HG02970 (cell line): Measurements from ENCODE around the gene TRPC4AP.

Experiments
- ATAC-seq: cut with Tn5 transposase; IDR thresholded peaks from one replicate; pipeline ENCODE4 v1.9.1; 2021; ENCODE audit warnings: mild to moderate bottlenecking, moderate library complexity, moderate number of reproducible peaks; ENCODE audit not compliant: unreplicated experiment, low FRiP score

TRPC4AP gene

DNA sequence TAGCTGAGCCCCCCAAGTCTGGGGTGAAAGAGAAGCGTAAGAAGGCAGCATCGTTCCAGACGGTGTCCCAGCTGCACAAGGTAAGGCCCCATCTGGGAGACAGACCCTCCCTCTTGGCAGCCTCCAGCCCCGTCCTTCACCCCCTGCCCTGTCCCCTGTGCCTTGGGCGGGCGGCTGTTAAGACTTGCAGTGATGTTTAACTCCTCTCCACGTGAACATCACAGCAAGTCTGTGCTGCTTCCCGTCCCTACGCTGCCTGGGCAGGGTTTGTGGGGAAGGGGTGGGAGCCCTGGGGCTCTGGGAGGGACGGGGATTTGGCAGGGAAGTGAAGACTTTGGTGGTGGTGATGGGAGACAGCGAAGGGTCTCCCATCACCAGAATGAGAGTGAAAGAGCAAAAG lies 102.4 kb downstream of the TRPC4AP start:
- no peak for ATAC-seq

DNA sequence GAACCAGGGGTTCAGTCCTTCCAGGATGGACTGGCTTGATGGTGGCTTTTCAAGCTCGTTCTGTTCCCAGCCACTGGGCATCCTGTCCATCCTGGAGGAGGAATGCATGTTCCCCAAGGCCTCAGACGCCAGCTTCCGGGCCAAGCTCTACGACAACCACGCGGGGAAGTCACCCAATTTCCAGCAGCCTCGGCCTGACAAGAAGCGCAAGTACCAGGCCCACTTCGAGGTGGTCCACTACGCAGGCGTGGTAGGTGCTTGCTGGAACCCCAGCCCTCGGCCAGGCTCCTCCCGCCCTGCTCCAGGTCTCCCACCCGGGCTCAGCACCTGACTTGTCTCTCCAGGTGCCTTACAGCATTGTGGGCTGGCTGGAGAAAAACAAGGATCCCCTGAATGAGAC lies 102.9 kb downstream of the TRPC4AP start:
- no peak for ATAC-seq

DNA sequence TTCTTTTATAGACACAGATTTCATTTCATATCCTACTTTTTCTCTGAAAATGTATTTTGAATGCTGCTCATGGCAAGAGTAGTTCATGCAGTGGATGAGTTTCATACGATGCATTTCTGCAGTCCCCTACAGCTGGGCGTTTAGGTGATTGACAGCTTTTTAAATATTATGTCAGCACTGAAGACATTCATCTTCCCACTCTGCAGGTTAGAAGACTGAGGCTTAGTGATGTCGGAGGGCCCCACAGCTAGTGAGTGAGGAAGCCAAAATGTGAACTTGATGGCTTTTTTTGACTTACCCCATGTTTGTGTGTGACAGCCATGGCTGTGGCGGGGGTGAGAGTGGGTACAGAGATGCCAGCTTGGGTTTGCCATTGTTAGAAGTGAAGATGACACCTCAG lies 103.5 kb downstream of the TRPC4AP start:
- no peak for ATAC-seq

DNA sequence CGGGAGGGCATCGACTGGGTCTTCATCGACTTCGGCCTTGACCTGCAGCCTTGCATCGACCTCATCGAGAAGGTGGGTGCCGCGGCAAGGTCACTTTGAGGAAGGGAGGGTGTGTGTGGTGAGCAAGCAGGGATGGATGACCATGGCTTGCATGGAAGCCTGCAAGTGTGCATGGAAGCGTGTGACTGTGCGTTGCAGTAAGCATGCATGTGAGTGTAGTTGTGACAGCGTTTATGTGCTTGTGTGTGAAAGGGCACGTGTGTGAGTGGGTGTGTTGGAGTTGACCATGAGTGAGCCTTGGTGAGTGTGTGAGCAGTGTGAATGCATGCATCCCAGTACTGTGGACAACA lies 104.4 kb downstream of the TRPC4AP start:
- ATAC-seq: no peak

DNA sequence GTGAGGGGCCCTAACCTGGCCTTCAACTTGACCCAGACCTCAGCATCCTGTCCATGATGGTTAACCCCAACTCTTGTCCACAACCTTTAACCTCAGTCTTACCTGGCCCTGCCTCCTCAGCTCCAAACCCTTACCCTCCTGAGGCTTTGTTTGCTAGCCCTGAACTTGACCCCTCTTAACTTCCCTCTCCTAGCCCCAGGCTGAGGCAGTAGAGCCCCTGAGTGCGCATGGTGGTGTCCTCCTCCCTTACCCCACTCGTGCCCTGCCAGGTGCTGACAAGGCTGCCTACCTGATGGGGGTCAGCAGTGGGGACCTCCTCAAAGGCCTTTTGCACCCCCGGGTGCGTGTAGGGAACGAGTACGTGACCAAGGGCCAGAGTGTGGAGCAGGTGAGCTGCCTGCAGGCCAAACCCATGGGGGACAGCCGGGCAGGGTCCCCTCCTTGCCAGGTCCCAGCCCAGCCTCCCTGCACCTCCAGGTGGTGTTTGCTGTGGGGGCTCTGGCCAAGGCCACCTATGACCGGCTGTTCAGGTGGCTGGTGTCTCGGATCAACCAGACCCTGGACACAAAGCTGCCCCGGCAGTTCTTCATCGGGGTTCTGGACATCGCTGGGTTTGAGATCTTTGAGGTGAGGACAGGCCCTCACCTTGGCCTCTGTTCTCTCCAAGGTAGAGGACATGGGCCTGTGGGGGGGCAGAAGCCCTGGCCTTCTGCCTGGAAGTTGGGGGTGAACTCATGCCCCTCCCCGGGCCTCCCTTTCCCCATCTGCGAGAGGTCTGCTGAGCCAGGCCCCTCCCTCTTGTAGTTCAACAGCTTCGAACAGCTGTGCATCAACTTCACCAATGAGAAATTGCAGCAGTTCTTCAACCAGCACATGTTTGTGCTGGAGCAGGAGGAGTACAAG lies 105.1 kb downstream of the TRPC4AP start:
- no peak for ATAC-seq

DNA sequence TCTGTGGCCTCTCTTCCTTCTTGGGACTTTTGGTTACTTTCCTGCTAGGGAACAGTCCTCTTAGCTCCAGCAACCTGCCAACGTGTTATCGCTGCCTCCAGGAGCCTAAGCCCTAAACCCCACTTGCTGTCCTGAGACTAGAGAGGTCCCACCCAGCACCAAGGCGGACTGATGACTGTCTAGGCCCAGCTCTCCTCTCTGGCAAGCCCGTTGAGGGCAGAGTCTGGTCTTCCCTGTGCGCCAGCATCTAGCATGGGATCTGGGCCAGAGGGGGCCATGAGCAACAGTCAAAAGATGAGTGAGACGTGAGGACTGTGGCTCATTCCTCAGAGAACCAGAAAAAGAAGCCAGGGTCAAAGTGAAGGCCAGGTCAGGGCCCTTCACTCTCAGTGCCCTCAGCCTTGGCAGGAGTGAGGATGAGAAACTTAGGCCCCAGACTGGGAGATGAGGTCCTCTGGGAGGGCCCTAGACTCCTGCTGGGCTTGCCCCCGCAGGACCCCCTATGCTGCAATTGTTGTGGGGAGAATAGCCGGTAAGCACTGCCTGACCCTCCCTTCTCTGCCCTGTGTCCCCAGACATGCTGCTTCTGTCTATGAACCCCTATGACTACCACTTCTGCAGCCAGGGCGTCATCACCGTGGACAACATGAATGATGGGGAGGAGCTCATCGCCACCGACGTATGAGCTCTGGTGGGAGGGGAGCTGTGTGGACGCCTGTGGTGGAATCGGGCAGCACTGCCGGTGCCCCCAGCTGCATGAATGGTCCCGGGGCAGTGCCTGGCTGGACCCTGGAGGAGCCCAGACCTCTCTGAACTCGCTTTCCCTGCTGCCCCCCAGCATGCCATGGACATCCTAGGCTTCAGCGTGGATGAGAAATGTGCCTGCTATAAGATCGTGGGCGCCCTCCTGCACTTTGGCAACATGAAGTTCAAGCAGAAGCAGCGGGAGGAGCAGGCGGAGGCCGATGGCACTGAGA lies 106.0 kb downstream of the TRPC4AP start:
- no peak for ATAC-seq

DNA sequence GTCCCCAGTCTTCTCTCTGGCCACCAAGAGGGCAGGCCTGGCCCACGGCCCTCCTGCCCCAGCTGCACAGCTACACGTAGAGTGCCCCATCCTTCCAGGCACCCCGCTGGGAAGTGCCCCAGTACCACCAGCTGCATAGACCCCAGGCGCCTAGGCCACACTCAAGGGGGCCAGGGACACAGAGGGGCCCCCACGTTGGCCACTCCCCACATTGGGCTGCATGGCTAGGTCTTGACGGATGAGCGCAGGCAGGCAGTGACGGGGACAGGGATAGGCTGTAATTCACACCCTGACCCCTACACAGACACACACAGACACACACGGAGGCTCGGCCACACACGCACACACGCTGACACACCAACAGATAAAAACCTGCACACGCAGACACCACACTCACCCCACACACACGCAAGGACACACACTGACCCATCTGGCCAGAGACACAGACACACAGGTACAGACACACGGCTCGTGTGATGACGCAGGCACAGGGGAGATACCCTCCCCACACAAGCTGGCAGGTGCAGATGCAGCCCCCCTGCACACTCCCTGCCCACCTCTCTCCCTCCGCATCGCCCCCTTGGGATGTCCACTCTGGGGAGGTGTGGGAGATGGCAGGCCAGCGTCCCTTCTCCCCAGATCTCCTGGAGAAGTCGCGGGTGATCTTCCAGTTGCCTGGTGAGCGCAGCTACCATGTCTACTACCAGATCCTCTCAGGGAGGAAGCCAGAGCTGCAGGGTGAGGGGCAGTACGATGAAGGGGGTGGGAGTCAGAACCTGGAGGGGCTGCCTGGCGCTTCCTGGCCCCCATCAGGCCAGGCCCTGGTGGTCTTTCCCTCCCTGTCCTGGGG lies 106.9 kb downstream of the TRPC4AP start:
- ATAC-seq: no peak

DNA sequence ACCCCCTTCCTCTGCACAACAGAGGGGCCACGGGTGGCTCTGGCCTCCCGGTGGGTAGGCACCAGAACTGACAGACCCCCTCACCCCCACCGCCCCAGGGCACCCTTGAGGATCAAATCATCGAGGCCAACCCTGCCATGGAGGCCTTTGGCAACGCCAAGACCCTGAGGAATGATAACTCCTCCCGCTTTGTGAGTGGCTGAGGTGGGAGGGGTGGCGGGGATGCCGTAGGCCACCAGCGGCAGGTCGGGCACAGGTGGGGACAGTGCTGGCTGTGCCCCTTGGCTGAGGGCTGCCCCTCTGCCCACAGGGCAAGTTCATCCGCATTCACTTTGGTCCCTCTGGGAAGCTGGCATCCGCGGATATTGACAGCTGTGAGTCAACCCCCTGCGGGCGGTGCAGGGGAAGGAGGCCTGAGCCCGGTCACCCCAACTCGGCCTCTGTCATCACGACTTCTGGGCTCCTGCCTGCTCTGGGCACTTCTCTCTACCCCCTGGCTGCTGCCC lies 107.8 kb downstream of the TRPC4AP start:
- ATAC-seq: no peak

DNA sequence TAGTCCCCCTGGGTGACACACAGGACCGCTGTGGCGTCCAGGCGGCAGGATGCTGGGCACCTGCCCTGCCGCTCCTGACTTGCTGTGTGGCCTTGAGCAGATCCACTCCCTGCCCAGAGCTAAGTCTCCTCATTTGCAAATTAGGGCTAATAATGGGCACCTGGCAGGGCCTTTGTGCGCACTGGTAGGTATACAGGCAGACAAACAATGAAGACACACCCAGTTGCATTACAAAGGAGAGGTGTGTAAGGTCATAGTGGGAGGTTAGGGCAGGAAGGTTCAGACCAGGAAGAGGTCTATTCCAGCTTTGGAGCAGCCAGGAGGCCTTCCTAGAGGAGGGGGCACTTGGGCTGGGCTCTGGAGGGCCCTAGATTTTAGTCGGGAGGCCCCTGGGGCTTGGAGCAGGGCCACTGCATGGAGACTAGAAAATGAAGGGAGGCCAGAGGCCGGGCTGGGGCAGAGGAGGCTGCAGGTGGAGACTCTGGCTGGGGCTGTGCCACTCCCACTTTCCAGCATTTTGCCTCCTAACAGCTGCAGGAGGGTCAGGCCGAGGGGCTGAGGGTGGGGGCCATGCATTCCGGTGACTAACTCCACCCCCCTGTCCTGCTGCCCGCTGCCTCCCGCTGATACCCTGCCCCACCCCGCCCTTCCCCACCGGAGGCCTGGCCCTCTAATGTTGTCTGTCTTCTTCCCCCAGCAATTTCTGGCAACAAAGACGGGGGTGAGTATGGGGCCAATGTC lies 108.4 kb downstream of the TRPC4AP start:
- no peak for ATAC-seq

DNA sequence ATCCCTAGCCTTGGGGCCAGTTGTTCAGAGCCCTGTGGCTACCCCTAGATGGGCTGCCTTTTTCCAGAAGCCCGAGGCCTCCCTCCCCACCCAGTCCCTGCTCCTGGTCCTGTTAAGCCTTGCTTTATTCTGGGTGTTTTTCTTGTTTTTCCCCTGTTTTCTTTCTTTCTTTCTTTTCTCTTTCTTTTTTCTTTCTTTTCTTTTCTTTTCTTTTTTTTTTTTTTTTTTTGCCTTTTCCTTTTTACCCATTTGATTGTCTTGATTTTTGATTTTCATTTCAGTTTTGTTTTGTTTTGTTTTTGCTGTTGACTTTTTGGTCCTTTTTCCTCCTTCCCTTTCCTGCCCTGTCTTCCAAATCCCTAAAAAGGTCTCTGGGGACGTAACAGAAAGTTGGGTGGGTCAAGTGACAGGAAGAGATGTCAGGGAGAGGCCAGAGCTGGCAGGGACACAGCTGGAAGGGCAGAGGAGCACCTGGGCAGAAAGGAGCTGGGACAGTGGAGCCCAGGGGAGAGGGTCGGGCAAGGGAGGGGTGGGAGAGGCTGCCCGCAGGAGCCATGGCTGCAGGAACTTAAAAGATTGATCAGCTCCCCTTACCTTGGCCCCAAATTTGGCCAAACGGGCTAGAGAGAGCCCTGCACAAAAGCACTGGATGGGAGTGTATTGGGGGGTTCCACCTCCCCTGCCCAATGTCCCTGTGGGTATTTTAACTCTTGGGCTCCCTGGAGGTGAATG lies 109.4 kb downstream of the TRPC4AP start:
- ATAC-seq: no peak

DNA sequence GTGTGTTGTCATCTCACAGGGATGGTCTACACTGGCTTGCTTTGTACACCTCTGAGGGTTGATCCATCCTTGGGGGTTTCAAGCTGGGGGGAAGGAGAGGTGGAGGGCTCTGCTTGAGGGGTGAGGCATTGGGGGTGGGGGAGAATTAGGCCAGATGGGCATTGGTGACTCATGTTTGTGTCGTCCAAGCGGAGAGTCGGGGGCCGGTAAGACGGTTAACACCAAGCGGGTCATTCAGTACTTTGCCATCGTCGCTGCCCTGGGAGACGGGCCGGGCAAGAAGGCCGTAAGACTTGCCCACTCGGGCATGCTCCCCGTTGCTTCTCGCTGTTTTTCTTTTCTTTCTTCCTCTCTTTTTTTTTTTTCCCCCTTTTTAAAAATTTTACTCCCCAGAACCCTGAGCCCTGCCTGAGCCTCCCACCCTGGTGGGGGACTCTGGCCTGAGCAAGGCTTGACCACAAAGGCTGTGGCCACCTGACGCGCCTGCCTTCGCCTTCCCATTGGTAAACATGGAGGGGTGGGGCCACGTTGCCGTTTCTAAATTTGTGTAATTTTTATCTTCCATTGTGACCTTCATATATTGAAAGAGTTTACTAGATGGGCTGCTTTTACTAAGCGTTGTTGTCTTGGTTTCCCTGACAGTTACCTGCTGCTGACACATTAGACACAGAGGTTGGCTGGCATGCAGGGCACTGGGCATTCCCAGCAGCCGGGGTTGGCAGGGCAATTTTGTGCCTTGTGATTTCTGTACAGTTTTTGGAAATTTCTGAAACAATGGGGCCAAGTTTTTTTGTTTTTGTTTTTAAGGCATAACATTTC lies 110.1 kb downstream of the TRPC4AP start:
- ATAC-seq: no peak

DNA sequence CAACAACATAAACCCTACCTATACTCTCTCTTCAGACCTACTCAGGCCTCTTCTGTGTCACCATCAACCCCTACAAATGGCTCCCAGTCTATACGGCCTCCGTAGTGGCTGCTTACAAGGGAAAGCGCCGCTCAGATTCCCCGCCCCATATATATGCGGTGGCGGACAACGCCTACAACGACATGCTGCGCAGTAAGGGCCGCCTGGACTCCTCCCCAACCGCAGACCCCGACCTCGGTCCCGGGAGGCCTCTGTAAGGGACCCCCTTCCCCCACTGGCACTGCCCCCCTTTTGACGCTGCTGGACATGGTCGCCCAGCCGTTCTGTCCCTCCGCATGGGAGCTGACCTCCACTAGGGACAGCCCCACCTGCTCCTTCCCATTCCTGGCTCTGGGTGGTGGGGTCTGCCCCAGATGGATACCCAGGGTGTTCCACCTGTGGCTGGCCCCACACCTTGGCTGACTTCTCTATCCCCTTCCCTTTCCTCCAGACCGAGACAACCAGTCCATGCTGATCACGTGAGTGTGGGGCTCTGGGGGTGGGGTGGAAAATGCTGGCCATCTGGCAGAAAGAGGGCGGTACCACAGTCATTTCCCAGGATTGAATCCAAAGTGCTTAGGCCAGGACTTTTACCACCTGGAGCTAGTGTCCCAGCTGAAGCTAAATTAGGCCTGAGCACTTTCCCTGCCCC lies 111.9 kb downstream of the TRPC4AP start:
- ATAC-seq: no peak

DNA sequence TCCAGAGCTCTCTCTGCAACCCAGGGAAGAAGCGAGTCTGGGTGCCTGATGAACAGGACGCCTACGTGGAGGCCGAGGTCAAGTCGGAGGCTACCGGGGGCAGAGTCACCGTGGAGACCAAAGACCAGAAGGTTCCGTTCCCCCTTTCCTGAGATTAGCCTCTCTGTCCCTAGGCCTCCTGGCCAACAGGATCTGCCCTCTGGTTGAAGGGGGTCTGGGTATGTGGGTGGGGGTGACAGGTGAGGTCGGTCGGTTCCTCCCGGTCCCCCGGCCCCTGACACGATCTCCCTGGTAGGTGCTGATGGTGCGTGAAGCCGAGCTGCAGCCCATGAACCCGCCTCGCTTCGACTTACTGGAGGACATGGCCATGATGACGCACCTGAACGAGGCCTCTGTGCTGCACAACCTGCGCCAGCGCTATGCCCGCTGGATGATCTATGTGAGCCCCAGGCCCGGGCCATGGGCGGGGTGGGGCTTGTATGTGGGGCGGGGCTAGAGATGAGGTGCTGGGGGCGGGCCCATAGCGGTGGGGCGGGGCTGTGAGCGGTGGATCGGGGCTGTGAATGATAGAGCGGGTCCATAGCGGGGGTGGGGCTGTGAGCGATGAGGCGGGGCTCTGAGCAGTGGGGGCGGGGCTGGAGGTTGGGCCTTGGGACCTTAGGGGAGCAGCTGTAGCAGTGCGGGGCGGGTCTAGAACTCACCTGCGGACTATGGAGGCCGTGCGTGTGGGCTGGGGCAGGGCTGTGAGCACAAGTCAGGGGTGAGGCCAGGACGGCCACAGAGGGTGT lies 113.0 kb downstream of the TRPC4AP start:
- ATAC-seq: no peak

DNA sequence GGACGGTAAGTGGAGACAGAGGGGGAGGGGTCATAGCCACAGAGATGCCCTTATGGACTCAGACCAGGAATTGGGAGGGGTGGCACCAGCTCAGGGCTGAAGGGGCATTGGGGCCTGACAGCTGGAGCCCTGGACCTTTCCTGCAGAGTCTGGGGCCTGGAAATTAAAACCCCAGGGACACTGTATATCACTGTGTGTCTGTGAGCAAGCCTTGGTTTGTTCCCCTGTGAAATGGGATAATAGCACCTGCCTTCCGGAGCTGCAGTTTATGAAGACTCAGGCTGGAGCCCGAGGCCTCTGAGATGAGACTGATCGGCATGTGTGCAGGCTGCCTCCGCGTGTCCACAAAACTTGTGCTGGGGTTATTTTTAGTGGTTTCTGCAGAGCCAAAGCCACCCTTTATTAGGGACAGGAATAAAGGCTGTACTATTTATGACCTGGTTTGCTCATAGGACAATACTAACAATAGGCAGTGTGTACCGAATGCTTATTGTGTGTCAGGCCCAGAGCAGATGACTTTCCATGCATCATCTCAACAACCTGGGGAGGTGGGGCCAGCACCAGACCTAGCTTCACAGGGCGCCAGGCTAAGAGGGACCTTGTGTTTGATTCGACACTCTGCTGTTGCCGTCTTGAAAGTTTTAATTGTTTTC lies 114.4 kb downstream of the TRPC4AP start:
- no peak for ATAC-seq

DNA sequence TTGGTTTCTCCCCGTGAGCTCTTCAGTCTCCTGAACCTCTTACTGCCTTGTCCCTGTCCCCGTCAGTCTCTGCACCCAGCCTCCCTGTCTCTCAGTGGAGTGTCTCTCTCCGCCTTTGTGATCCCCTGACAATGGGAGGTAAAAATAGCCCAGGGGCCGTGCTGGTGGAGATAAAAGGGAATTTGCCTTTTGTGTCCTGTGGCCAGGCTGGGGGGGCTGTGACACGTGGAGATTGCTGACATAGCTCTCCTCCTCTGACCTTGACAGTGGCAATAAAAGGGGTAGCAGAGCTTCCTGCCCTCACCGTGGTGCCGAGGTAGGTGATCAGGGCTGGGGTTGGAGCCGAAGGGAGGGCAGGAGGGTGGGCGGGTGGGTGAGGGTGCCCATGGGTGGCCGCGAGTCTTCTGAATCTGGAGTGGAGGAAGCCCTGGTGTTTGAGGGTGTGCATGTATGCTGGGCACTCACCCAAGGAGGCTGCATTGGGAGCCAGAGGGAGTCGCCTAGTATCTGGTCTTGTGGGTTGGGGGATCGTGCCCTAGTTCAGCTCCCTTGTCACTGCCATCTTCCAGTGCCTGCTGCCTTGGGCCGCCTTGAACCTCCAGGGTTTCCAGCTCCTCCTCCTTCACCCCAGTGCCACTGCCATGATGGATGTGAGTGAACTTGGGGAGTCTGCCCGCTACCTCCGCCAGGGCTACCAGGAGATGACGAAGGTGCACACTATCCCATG lies 115.1 kb downstream of the TRPC4AP start:
- ATAC-seq: no peak

DNA sequence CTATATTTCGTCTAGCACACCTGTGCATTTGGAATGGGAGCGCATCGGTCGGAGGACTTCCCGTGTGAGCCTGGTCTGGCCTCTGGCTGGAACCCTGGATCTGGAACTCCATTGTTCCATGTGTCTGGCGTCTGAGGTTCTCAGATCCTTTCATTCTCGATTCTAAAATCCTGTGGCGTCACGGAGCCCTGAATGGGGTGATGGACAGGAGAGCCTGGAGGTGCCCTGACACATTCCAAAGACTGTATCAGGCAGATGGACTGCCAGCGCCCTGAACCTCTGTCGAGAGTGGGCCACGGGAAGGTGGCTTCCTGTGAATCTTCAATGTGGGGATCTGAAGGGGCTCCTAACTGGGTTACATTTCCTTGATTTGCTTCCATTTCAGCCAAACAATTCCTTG lies 116.3 kb downstream of the TRPC4AP start:
- ATAC-seq: no peak
